GM10266 (cell line): Measurements from ENCODE around the gene CRK.
"Not testable (repeated sequence)": the region's sequence is repeated elsewhere in the genome, so short reads cannot be mapped to it uniquely, and the experiment has no call there.

Experiments
- DNase-seq: peaks from one replicate; pipeline ENCODE4 v3.0.0; 2012; ENCODE audit errors: extremely low spot score
- CTCF ChIP-seq: IDR thresholded peaks from 2 replicates; pipeline ENCODE4 v1.5.1; 2012; ENCODE audit warnings: mild to moderate bottlenecking, low read depth; ENCODE audit not compliant: control insufficient read depth, insufficient read depth; ENCODE audit errors: missing control alignments

The CRK gene

GRCh38 chr17:1390432-1391367, 65.3 kb downstream of the CRK start:
- TF ChIP-seq CTCF, result no peak
- DNase-seq, result no peak

GRCh38 chr17:1387490-1388227, 68.4 kb downstream of the CRK start:
- DNase-seq, result not testable (repeated sequence)

- DNase-seq, result not testable (repeated sequence)
Observed at GRCh38 chr17:1386675-1387190, 69.3 kb downstream of the CRK start.

GRCh38 chr17:1386265-1386664, 69.8 kb downstream of the CRK start:
- DNase-seq, result no peak
- TF ChIP-seq CTCF, result no peak

- no peak for TF ChIP-seq CTCF
- no peak for DNase-seq
Observed at GRCh38 chr17:1385861-1386260, 70.2 kb downstream of the CRK start.

GRCh38 chr17:1384905-1385435, 71.1 kb downstream of the CRK start:
- TF ChIP-seq CTCF, result no peak
- no peak for DNase-seq

- TF ChIP-seq CTCF, result no peak
- peak; percentile 49 for DNase-seq
Observed at GRCh38 chr17:1379930-1380313, 76.1 kb downstream of the CRK start.
